ENCODE measurements around the gene ENDOD1. TPM values are rescaled to one million over a fixed set of nuclear protein-coding genes. Genes with fewer than 3 reads are reported as not detected.

Gene ENDOD1
- total RNA-seq, 4 donors from 2014 or later: 106 to 210 (median 154) TPM

- no peak for DNase-seq (ENCODE audit: low spot score in 2 of 2)
- TF ChIP-seq CTCF (IDR thresholded peaks at IDR 0.05) (no peak), POLR2A (IDR thresholded peaks at IDR 0.05) (no peak), EP300 (IDR thresholded peaks at IDR 0.05) (no peak)
- peaks cover 0 to 7% (median 0%) of the 10 kb centered on the region in 3 donors for H3K36me3 ChIP-seq
- H3K9me3 ChIP-seq: no peaks in the 10 kb centered on the region
- H3K4me1 ChIP-seq: peaks cover 0 to 74% (median 7%) of the 10 kb centered on the region in 4 donors
- no peaks in the 10 kb centered on the region for H3K27me3 ChIP-seq
- H3K4me3 ChIP-seq: no peak overlapping the region
- no peak overlapping the region for H3K27ac ChIP-seq
- WGBS, 2 donors: 61 to 63% methylated on average over 1 of the region's 1 CpG
Observed at GRCh38 chr11:95101935-95102334, 12.3 kb downstream of the ENDOD1 start.

GRCh38 chr11:95102733-95103132, 13.1 kb downstream of the ENDOD1 start:
- Histone ChIP-seq H3K27ac (no peak overlapping the region), H3K4me1 (peaks cover 0 to 74% (median 15%) of the 10 kb centered on the region in 4 donors)

GRCh38 chr11:95103701-95104100, 14.1 kb downstream of the ENDOD1 start:
- Histone ChIP-seq H3K9me3 (no peaks in the 10 kb centered on the region), H3K27ac (no peak overlapping the region), H3K4me1 (peaks cover 0 to 78% (median 23%) of the 10 kb centered on the region in 4 donors), H3K27me3 (no peaks in the 10 kb centered on the region), H3K36me3 (peaks cover 0 to 7% (median 0%) of the 10 kb centered on the region in 3 donors), H3K4me3 (no peak overlapping the region)
- DNase-seq (ENCODE audit: low spot score in 2 of 2): no peak
- TF ChIP-seq EP300 (IDR thresholded peaks at IDR 0.05): no peak
- no peak for TF ChIP-seq CTCF (IDR thresholded peaks at IDR 0.05)
- no peak for TF ChIP-seq POLR2A (IDR thresholded peaks at IDR 0.05)
- 90 to 93% methylated on average over 5 of the region's 5 CpGs for WGBS, 2 donors

More at GRCh38 chr11:95102733-95103132, 13.1 kb downstream of the ENDOD1 start:
- Histone ChIP-seq H3K4me3 (no peak overlapping the region), H3K36me3 (peaks cover 0 to 7% (median 0%) of the 10 kb centered on the region in 3 donors), H3K9me3 (no peaks in the 10 kb centered on the region), H3K27me3 (no peaks in the 10 kb centered on the region)
- TF ChIP-seq CTCF (IDR thresholded peaks at IDR 0.05): no peak
- no peak for TF ChIP-seq EP300 (IDR thresholded peaks at IDR 0.05)
- no peak for TF ChIP-seq POLR2A (IDR thresholded peaks at IDR 0.05)
- no peak for DNase-seq (ENCODE audit: low spot score in 2 of 2)
- WGBS, 2 donors: 94 to 95% methylated on average over 2 of the region's 2 CpGs

GRCh38 chr11:95104121-95104830, 14.6 kb downstream of the ENDOD1 start:
- H3K4me1 ChIP-seq: peaks cover 0 to 78% (median 26%) of the 10 kb centered on the region in 4 donors
- no peaks in the 10 kb centered on the region for H3K27me3 ChIP-seq
- H3K4me3 ChIP-seq: no peak overlapping the region
- no peak overlapping the region for H3K27ac ChIP-seq
- 73 to 76% methylated on average over 6 of the region's 6 CpGs for WGBS, 2 donors
- TF ChIP-seq POLR2A (IDR thresholded peaks at IDR 0.05): no peak
- no peak for TF ChIP-seq EP300 (IDR thresholded peaks at IDR 0.05)
- no peak for TF ChIP-seq CTCF (IDR thresholded peaks at IDR 0.05)
- H3K9me3 ChIP-seq: no peaks in the 10 kb centered on the region
- no peak for DNase-seq (ENCODE audit: low spot score in 2 of 2)
- peaks cover 0 to 9% (median 0%) of the 10 kb centered on the region in 3 donors for H3K36me3 ChIP-seq

GRCh38 chr11:95104856-95105255, 15.2 kb downstream of the ENDOD1 start:
- peaks cover 0 to 80% (median 31%) of the 10 kb centered on the region in 4 donors for H3K4me1 ChIP-seq
- 76 to 80% methylated on average over 3 of the region's 3 CpGs for WGBS, 2 donors
- DNase-seq (ENCODE audit: low spot score in 2 of 2): no peak
- H3K4me3 ChIP-seq: no peak overlapping the region
- TF ChIP-seq EP300 (IDR thresholded peaks at IDR 0.05) (no peak), POLR2A (IDR thresholded peaks at IDR 0.05) (no peak), CTCF (IDR thresholded peaks at IDR 0.05) (no peak)
- H3K27me3 ChIP-seq: no peaks in the 10 kb centered on the region
- peaks cover 0 to 15% (median 2%) of the 10 kb centered on the region in 3 donors for H3K36me3 ChIP-seq
- H3K27ac ChIP-seq: peak overlapping the region in 1 of 4 donors; percentile 4
- no peaks in the 10 kb centered on the region for H3K9me3 ChIP-seq
